ENCODE results near the gene MTUS2.
A peak's percentile ranks its signal among the peaks of the same experiment; 100 is the strongest.

Gene MTUS2

GRCh38 chr13:29548722-29549121, 728.6 kb downstream of the MTUS2 start:
- DNase-seq (ENCODE audit: low read depth) = peak; percentile 56

- DNase-seq (ENCODE audit: low read depth) = peak; percentile 23
These were observed 730.4 kb downstream of the MTUS2 start for GRCh38 chr13:29550430-29550988.

GRCh38 chr13:29551214-29551613, 731.1 kb downstream of the MTUS2 start:
- DNase-seq (ENCODE audit: low read depth) = peak; percentile 22
